Effector CD8-positive, alpha-beta T cell (primary cell): ENCODE results near the gene RAD51B.
"Not testable (repeated sequence)": the region's sequence is repeated elsewhere in the genome, so short reads cannot be mapped to it uniquely, and the experiment has no call there.

Source experiments
- DNase-seq: peaks from one replicate; lab custom pipeline; 2025; lab: John Stamatoyannopoulos, UW

The RAD51B gene

GRCh38 chr14:68749487-68750475 is 930.2 kb downstream of the RAD51B start:
- no peak for DNase-seq

- DNase-seq = no peak
Measured at GRCh38 chr14:68752271-68753006, 932.9 kb downstream of the RAD51B start.

- DNase-seq = no peak
Measured at GRCh38 chr14:68753690-68754089, 934.1 kb downstream of the RAD51B start.

- DNase-seq = no peak
Measured at GRCh38 chr14:68755016-68755353, 935.4 kb downstream of the RAD51B start.

- no peak for DNase-seq
Measured at GRCh38 chr14:68756000-68756481, 936.5 kb downstream of the RAD51B start.

- DNase-seq = no peak
Measured at GRCh38 chr14:68756734-68757133, 937.2 kb downstream of the RAD51B start.

GRCh38 chr14:68757618-68758081 is 938.1 kb downstream of the RAD51B start:
- no peak for DNase-seq

- no peak for DNase-seq
Measured at GRCh38 chr14:68758301-68758700, 938.7 kb downstream of the RAD51B start.

- DNase-seq = no peak
Measured at GRCh38 chr14:68759017-68759560, 939.5 kb downstream of the RAD51B start.

- no peak for DNase-seq
Measured at GRCh38 chr14:68759937-68760336, 940.4 kb downstream of the RAD51B start.

- DNase-seq = no peak
Measured at GRCh38 chr14:68760761-68761160, 941.2 kb downstream of the RAD51B start.

GRCh38 chr14:68761391-68761790 is 941.8 kb downstream of the RAD51B start:
- DNase-seq = no peak

GRCh38 chr14:68762953-68763764 is 943.6 kb downstream of the RAD51B start:
- DNase-seq = no peak

- not testable (repeated sequence) for DNase-seq
Measured at GRCh38 chr14:68763843-68764242, 944.3 kb downstream of the RAD51B start.

GRCh38 chr14:68766299-68767247 is 947.0 kb downstream of the RAD51B start:
- no peak for DNase-seq

GRCh38 chr14:68767248-68767645 is 947.7 kb downstream of the RAD51B start:
- no peak for DNase-seq

GRCh38 chr14:68768316-68768715 is 948.7 kb downstream of the RAD51B start:
- no peak for DNase-seq

- no peak for DNase-seq
Measured at GRCh38 chr14:68770051-68770450, 950.5 kb downstream of the RAD51B start.

GRCh38 chr14:68770553-68771286 is 951.1 kb downstream of the RAD51B start:
- no peak for DNase-seq

GRCh38 chr14:68771631-68772030 is 952.1 kb downstream of the RAD51B start:
- DNase-seq = no peak
